Measurements from ENCODE around the gene ZNF784.
"Not testable (repeated sequence)": the region's sequence is repeated elsewhere in the genome, so short reads cannot be mapped to it uniquely, and the experiment has no call there.

The ZNF784 gene

GRCh38 chr19:55580628-55581144 is 43.7 kb downstream of the ZNF784 start, which contains the start of gene ZNF579:
TSS of gene ZNF579 (minus strand) at chr19:55580848. CDS start at chr19:55579639, 1,209 bp downstream.
- peak; percentile 96 for DNase-seq

GRCh38 chr19:55579766-55580621 is 44.4 kb downstream of the ZNF784 start:
- peak; percentile 59 for DNase-seq

- DNase-seq: no peak
Measured at GRCh38 chr19:55578761-55579747, 45.3 kb downstream of the ZNF784 start.

- DNase-seq: no peak
Measured at GRCh38 chr19:55578031-55578760, 46.2 kb downstream of the ZNF784 start.

- no peak for DNase-seq
Measured at GRCh38 chr19:55576746-55577145, 47.6 kb downstream of the ZNF784 start.

- DNase-seq: not testable (repeated sequence)
Measured at GRCh38 chr19:55573929-55574328, 50.4 kb downstream of the ZNF784 start.

Measured in eye (tissue), 1 donor.